SK-N-SH treated with all-trans-retinoic acid at 6 μM for 48 hours (cell line): ENCODE results near the gene CTSD.

ENCODE experiments used
- ARNTL ChIP-seq: fragments of 450-650 bp; formaldehyde crosslinking; IDR thresholded peaks from 2 replicates; pipeline ENCODE4 v1.5.0; 2020; ENCODE audit warnings: low read depth, mild to moderate bottlenecking, moderate library complexity, borderline replicate concordance
- ESRRG ChIP-seq: fragments of 250-450 bp; sonication (Bioruptor Pico); IDR thresholded peaks from 2 replicates; pipeline ENCODE4 v1.6.1; 2021; ENCODE audit warnings: mild to moderate bottlenecking
- GLIS3 ChIP-seq: fragments of 250-450 bp; sonication (Bioruptor Pico); IDR thresholded peaks from 2 replicates; pipeline ENCODE4 v1.5.0; 2020; ENCODE audit warnings: mild to moderate bottlenecking, moderate library complexity
- SNAI2 ChIP-seq: fragments of 250-450 bp; sonication (Bioruptor Pico); IDR thresholded peaks from 2 replicates; pipeline ENCODE4 v1.5.0; 2020; ENCODE audit warnings: mild to moderate bottlenecking, moderate library complexity
- ZFP30 ChIP-seq: fragments of 450-650 bp; formaldehyde crosslinking; IDR thresholded peaks from 2 replicates; pipeline ENCODE4 v1.5.0; 2022; ENCODE audit warnings: mild to moderate bottlenecking, moderate library complexity
- ZNF8 ChIP-seq: fragments of 450-650 bp; formaldehyde crosslinking; IDR thresholded peaks from 2 replicates; pipeline ENCODE4 v1.5.0; 2020; ENCODE audit warnings: mild to moderate bottlenecking, moderate library complexity

GRCh38 chr11:1792461-1792860 lies 28.7 kb upstream of the CTSD start:
- TF ChIP-seq ESRRG (no peak), SNAI2 (no peak), ZFP30 (CRISPR knock-in tag) (no peak), ZNF8 (CRISPR knock-in tag) (no peak), GLIS3 (no peak), ARNTL (CRISPR knock-in tag) (no peak)
